Measurements from ENCODE around the gene CTSK. TPM values are rescaled to one million over a fixed set of nuclear protein-coding genes. Genes with fewer than 3 reads are reported as not detected.
"Not testable (repeated sequence)": the region's sequence is repeated elsewhere in the genome, so short reads cannot be mapped to it uniquely, and the experiment has no call there.

CTSK gene
- 44.0 TPM for total RNA-seq

GRCh38 chr1:150808121-150808520 lies at the start of gene CTSK:
CTSK (minus strand) TSS chr1:150808260; CDS start chr1:150806805, 1,455 bp downstream.
- intact Hi-C loops (cut with DNase I): loop anchor here (10.0 kb wide), 1 partner anchor 343 kb away; no protein-coding TSS in a partner anchor
- H3K4me1 ChIP-seq: peaks cover 0 to 2% of the 10 kb centered on the region in 2 donors
- DNase-seq (ENCODE audit: low spot score in 2 of 2): peak in 1 of 2 donors; percentile 64
- TF ChIP-seq, protein P1, sequence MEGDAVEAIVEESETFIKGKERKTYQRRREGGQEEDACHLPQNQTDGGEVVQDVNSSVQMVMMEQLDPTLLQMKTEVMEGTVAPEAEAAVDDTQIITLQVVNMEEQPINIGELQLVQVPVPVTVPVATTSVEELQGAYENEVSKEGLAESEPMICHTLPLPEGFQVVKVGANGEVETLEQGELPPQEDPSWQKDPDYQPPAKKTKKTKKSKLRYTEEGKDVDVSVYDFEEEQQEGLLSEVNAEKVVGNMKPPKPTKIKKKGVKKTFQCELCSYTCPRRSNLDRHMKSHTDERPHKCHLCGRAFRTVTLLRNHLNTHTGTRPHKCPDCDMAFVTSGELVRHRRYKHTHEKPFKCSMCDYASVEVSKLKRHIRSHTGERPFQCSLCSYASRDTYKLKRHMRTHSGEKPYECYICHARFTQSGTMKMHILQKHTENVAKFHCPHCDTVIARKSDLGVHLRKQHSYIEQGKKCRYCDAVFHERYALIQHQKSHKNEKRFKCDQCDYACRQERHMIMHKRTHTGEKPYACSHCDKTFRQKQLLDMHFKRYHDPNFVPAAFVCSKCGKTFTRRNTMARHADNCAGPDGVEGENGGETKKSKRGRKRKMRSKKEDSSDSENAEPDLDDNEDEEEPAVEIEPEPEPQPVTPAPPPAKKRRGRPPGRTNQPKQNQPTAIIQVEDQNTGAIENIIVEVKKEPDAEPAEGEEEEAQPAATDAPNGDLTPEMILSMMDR (IDR thresholded peaks at IDR 0.05): no peak
- H3K4me3 ChIP-seq: peak within 1 kb of the TSS; percentile 47 to 56
- H3K27ac ChIP-seq: peak within 1 kb of the TSS; percentile 19 to 23
- no peaks in the 10 kb centered on the region for H3K9me3 ChIP-seq
- H3K36me3 ChIP-seq: peaks cover 23 to 24% of the 10 kb centered on the region in 2 donors
- no peaks in the 10 kb centered on the region for H3K27me3 ChIP-seq

DNA sequence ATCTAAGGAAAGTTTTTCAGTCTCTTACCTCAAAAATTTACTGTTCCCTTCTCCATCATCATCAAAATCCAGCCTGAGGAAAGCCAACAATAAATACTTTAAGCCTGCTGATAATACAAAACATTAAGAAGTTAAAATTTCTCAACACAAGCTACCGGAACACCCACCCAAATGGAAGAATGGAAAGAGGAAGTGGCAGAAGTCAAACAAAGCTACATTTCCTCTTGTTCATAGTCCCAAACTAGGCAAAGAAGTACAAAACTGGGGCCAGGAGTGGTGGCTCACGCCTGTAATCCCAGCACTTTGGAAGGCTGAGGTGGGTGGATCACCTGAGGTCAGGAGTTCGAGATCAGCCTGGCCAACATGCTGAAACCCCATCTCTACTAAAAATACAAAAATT lies 44.7 kb upstream of the CTSK start:
- H3K4me3 ChIP-seq; H3K9me3 ChIP-seq; H3K27me3 ChIP-seq; DNase-seq (ENCODE audit: low spot score in 2 of 2); intact Hi-C loops (cut with DNase I); H3K4me1 ChIP-seq: not testable (repeated sequence)
- Histone ChIP-seq H3K27ac (peak overlapping the region in 1 of 2 donors; percentile 19), H3K36me3 (peaks cover 3 to 39% of the 10 kb centered on the region in 2 donors)

- peaks cover 4 to 38% of the 10 kb centered on the region in 2 donors for H3K36me3 ChIP-seq
- intact Hi-C loops (cut with DNase I); H3K27me3 ChIP-seq; H3K4me1 ChIP-seq; H3K27ac ChIP-seq; DNase-seq (ENCODE audit: low spot score in 2 of 2); H3K4me3 ChIP-seq; H3K9me3 ChIP-seq: not testable (repeated sequence)
Measured at GRCh38 chr1:150850801-150851362, 42.8 kb upstream of the CTSK start.

DNA sequence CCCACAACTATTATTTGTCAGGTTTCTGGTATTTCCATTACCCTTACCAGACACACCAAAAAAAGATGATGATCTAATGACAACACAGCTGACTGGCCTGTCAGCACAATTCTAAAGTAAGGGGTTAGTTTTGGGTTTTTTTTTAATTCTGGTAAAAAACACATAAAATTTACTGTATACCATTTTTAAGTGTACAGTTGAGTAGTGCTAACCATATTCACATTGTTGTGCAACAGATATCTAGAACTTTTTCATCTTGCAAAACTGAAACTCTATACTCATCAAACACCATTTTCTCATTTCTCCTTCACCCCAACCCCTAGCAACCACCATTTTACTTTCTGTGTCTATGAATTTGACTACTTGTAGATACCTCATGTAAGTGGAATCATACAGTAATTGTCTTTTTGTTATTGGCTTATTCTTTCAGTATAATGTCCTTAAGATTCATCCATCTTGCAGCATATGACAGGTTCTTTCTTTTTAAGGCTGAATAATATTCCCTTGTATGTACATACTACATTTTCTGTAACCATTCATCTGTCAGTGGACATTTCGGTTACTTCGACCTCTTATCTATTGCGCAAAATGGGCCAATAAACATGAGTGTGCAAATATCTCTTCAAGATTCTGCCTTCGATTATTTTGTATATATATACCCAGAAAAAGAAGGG lies 38.5 kb upstream of the CTSK start:
- TF ChIP-seq, protein P1 (IDR thresholded peaks at IDR 0.05): no peak
- Histone ChIP-seq H3K36me3 (peaks cover 12 to 27% of the 10 kb centered on the region in 2 donors), H3K4me1 (peaks cover 0 to 2% of the 10 kb centered on the region in 2 donors), H3K27me3 (no peaks in the 10 kb centered on the region), H3K27ac (no peak overlapping the region), H3K9me3 (no peaks in the 10 kb centered on the region), H3K4me3 (no peak overlapping the region)
- DNase-seq (ENCODE audit: low spot score in 2 of 2): no peak
- intact Hi-C loops (cut with DNase I): no loop called here

DNA sequence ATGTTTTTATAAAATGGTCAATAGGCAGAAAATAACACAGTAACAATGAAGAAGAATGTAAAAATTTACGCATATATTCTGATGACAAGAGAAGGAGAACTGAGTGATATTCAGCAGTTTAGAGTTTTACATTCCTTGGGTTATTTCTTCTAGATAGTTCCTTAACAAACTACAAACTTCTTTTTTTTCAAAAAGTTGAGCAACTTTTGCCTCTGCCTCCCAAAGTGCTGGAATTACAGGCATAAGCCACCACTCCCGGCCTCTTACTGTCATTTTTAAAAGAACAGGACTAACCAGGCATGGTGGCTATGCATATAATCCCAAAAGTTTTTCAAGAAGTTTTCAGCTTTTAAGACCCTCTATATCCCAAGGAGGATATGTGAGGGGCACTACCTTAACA lies 35.4 kb upstream of the CTSK start:
- no peak overlapping the region for H3K27ac ChIP-seq
- no peak overlapping the region for H3K4me3 ChIP-seq
- DNase-seq (ENCODE audit: low spot score in 2 of 2): no peak
- H3K36me3 ChIP-seq: peaks cover 28 to 43% of the 10 kb centered on the region in 2 donors
- H3K4me1 ChIP-seq: peaks cover 0 to 2% of the 10 kb centered on the region in 2 donors
- intact Hi-C loops (cut with DNase I): no loop called here
- TF ChIP-seq, protein P1 (IDR thresholded peaks at IDR 0.05): no peak
- H3K27me3 ChIP-seq: no peaks in the 10 kb centered on the region
- no peaks in the 10 kb centered on the region for H3K9me3 ChIP-seq

DNA sequence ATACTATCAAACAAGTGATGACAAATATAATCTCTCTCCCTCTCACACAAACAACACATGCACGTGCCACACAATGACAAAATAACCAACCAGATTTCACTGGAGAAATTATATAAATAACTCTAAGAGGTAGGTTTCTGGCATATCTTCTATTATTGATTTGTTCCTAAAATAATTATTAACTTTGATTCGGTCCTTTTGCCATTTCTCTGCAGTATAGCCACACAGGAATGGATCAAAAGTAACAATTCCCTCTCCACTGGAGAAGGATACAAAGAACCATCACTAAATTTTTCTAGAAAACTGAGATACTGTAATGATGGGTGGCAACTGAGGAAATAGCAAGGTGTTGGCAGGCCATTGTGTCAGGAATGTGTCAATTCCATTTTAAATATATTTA lies 34.9 kb upstream of the CTSK start:
- no peak for DNase-seq (ENCODE audit: low spot score in 2 of 2)
- TF ChIP-seq, protein P1 (IDR thresholded peaks at IDR 0.05): no peak
- H3K4me3 ChIP-seq: no peak overlapping the region
- peaks cover 31 to 47% of the 10 kb centered on the region in 2 donors for H3K36me3 ChIP-seq
- intact Hi-C loops (cut with DNase I): no loop called here
- peaks cover 0 to 2% of the 10 kb centered on the region in 2 donors for H3K4me1 ChIP-seq
- no peaks in the 10 kb centered on the region for H3K27me3 ChIP-seq
- no peak overlapping the region for H3K27ac ChIP-seq
- H3K9me3 ChIP-seq: no peaks in the 10 kb centered on the region

Measured in ascending aorta (tissue), 2 donors.